HG02885 (cell line): Measurements from ENCODE around the gene EDN2.

Experiments used
- ATAC-seq: cut with Tn5 transposase; IDR thresholded peaks from one replicate; pipeline ENCODE4 v1.9.1; 2021; ENCODE audit warnings: mild to moderate bottlenecking; ENCODE audit not compliant: unreplicated experiment, poor library complexity

Gene EDN2

DNA sequence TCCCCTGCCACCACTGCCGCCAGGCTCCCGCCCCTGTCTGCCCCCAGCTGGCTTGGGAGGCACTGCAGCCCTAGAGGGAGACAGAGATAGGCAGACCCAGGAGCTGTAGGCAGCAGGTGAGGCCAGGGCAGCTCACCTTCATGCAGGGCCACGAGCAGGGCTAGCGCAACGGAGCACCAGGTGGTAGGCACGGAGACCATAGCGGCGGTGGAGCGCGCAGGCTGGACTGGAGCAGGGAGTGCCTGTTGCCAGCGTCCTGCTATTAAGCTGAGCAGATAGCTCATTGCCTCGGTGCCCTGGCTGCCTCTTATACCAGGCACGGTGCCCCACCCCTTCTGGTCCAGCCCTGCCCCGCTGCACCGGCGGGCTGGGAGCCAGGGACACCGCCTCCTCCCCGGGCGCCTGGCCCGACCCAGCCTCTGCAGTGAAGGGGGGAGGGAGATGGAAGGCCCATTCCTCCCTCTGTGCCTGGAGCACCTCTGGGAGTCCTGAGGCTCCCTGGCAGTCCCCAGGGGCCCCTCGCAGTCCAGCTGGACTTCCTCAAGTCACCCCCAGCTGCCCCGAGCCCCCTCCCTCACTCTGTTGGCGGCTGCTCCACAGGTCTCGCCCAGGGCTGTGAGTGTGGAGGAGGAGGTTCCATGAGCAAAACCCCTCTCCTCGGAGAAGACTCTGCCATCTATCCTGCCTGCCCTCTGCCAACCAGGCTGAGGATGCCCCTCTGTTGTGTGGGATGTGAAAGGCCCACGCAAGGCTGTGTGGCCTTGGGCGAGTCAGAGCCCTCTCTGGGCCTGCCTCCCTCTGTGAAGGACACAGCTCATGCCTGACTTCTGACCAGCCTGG is at the start of gene EDN2:
Gene EDN2, minus strand, starts transcription at position 282 of the 840 bp plus-strand sequence. Its CDS starts 82 bp downstream, at position 200.
- no peak for ATAC-seq

DNA sequence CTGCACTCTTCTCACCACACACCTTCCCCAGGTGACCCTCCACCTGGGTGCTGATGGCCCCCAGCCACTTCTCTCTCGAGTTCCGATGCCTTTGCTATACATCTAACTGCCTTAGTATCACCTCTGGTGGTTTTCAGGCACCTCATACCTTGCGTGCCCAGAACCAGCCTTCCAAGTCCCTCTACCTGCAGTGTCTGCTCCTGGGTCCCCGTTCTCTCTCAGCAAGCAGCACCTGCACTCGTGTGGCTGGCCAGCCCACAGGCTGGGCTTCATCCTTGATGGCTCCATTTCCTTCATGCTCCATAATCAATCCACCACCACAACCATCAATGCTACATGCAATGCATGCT is 49.2 kb upstream of the EDN2 start:
- ATAC-seq: no peak

DNA sequence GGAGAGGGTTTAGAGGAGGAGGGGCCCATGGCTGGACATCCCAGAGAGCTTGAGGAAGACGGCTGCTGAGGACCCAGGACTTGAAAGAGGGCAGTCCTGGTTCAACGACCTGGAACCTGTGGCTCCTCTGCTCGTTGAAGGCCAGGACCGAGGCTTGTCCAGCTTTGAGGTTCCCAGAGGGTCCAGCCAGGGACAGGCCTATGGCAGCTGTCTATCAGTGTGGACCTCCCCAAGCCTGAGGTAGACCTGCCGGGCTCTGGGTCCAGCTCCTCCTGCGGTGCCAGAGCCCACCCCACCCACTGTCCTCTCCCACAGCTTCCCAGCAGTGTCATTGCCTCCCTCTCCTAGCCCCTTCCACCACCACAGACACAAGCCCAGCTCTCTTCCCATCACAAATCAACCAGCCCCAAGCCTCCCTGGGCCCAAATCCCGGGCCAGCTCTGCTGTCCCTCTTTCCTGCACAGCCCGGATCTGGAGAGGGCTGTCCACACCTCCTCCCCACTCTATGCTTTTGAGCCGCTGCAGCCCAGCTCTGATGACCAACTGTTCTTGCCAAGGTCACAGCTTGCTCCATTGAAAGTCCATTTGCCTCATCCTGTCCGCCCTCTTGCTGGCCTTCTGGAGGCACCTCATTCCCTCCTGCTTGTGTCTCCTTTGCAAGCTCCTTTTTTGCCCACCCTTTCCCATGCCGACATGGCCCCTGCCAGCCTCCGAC is 48.7 kb upstream of the EDN2 start:
- no peak for ATAC-seq

DNA sequence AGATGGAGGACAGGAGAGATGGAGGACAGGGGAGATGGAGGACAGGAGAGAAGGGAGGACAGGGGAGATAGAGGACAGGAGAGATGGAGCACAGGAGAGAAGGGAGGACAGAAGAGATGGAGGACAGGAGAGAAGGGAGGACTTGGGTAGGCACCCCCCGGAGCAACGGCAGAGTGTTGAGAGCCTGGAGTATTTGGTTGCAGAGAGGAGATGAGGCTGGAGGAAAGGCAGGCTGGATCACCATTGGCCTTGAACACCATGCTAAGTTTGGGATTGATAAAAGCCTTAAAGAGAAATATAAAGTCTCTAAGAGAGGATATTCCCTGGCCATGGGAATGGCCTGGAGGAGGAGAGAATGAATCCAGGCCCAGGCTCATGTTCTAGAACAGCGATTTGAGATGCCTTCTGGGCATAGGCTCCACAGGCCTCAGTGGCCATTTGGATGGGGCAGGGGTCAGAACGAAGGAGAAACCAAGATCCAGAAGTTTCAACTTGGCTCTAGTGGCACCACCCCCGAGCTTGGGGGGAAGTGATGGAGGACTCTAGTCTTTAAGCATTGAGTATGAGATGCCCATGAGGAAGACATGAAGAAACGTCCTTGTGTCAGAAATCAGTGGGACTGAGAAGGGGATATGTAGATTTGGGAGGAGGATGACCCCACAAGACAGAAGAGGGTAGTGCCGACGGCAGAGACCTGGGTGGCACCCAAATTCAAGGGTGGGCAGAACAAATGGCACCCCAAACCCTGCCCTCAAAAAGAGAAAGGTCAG is 47.9 kb upstream of the EDN2 start:
- no peak for ATAC-seq

DNA sequence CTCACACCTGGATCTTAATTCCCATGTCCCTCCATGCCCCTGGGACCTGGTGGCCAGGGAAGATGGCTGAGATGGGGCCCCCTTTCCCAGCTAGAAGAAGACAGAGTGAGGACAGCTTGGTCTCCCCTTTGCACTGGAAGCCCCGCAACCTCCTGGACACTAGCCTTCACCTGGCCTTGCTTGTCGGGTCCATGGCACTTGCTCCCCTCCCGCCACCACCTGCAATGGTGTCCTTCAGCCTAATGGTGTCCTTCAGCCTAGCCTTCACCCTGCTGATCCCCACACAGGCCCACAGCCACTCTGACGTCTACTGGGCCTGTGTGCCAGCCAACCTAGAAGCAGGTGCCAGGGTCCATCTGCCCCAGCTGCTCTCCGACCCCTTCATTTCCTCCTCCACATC is 45.9 kb upstream of the EDN2 start:
- no peak for ATAC-seq

DNA sequence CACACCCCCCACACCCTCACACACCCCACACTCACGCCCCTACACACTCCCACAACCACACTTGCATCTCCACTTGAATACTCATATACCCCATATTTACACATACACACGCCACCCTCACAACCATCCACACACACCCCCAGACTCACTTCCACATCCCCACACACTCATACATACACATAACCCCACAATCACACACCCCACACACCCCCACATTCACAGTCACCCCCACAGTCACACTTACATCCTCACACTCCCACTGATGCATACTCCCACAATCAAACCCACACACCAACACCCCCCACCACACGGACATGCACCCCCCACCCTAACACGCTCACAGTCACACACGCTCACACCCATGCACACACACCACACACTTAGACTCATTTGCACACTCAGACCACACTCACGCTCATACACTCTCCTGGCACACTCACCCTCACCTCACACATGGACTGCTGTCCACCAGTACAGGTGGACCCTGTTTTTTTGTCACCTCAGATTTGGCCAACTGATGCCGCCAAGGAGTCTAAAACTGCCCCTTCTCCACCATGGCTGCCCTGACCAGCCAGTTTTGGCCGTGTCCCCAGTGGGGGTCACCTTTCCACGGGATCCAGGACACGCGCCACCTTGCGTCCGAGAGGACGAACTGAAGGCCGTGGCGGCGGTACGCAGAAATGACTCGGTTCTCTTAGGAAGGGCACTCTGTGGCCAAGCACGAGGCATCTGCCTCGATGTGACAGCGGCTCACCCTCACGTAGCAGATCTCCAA is 45.3 kb upstream of the EDN2 start:
- ATAC-seq: no peak

DNA sequence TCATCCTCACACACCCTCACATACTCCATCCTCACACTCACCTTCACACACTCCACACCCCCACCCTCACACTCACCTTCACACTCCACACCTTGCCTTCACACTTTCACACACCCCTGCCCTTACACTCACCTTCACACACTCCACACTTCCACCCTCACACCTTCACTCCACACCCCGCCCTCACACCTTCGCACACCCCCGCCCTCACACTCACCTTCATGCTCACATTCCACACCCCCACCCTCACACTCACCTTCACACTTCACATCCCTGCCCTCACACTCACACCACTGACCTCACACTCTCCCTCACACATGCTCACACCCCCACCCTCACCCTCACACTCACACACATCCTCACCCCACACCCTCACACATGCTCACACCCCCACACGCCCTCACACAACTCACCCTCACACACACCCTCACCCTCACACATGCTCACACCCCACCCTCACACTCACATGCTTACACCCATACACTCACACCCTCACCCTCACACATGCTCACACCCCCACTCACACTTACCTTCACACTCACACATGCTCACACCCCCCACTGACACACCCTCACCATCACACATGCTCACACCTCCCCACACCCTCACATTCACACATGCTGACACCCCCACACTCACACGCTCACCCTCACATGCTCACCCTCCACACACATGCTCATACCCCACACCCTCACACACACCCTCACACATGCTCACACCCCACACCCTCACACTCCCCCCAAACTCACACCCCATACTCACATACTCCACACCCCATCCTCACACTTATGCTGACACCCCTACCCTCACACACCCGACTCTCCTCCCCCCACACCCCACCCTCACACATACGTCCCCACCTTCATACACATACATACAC is 44.5 kb upstream of the EDN2 start:
- no peak for ATAC-seq

DNA sequence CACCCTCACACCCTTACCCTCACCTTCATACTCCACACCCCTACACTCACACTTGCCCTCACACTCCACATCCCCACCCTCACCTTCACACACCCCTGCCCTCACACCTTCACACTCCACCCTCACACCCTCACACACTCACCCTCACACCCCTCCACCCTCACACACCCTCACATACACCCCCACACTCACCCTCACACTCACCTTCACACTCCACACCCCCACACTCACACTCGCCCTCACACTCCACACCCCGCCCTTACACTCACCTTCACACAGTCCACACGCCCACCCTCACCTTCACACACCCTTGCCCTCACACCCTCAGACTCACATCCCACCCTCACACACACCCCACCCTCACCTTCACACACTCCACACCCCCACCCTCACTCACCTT is 43.6 kb upstream of the EDN2 start:
- no peak for ATAC-seq

DNA sequence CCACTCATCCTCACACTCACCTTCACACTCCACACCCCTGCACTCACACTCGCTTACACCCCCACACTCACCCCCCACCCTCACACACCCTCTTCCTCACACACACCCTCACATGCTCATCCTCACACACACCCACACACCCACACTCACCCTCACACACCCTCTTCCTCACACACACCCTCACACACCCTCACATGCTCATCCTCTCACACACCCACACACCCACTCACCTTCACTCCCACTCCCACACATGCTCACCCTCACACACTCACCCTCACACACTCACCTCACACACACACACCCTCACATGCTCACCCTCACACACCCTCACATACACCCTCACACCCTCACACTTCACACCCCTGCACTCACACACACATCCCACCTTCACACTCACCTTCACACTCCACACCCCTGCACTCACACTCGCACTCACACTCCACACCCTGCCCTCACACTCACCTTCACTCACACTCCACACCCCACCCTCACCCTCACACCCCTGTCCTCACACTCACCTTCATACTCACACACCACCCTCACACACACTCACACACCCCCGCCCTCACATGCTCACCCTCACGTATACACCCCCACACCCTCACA is 42.6 kb upstream of the EDN2 start:
- no peak for ATAC-seq

DNA sequence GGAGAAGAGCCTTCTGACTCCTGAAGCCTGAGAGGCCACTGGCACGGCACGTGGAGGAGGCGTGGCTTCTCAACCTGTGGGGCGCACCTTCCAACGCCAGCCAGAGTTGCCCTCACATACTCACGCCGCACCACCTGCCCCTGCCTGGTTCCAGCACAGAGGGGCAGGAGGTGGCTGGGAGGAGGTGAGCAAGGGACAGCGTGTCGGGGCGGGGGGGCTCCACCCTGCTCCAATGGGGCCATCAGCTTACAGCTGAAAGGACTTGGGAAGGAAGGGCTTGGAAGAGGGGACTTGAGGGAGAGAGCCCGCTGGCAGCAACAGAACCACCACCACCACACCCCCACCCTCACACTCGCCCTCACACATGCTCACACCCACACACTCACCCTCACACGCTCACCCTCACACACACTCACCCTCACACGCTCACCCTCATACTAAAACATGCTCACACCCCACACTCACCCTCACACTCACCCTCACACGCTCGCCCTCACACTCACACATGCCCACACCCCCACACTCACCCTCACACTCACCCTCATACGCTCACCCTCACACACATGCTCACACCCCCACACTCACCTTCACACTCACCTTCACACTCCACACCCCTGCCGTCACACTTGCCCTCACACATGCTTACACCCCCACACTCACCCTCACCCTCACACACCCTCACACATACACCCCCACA is 41.6 kb upstream of the EDN2 start:
- ATAC-seq: no peak

DNA sequence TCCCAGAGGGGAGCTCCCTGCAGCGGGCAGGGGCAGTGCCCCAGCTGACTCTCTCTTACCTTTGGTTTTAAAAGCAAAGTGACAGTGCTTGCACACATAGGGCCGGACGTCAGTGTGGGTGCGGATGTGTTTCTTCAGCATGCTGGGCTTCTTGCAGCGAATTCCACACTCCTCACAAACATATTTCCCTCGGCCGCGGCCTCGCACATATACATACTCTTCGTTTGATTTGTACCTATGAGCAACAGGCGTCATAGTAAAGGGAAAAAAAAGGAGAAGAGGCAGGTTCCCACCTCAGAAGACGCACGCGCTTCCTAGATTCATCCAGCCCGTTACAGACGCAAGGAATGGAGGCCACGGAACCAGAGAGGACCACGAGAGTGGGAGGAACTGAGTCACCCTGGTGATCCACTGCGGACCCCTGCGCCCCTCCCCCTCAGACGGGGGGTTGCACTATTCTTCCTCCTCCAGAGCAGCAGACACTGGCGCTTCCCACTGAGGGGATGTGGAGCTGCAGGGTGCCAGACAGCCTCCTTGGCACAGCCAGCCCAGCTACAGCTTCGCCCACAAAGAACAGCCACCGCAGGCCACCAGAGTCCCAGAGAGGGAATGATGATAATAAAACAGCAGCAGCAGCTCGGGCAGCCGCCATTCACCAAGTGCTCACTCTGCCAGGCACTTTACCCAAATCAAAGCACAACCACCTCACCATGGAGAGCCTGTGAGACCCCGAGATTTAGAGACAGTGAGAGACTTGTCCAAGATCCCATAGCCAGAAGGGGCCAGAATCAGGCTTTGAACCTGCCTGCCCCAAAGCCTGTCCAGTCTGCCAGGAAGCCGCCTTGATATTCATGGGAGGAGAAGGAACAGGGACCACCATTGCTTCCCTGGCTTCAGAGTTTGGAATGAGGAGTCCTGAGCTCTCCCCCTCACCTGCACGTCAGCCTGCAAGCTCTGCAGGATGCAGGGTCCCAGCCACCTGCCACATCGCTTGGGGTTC is 40.5 kb upstream of the EDN2 start:
- no peak for ATAC-seq

DNA sequence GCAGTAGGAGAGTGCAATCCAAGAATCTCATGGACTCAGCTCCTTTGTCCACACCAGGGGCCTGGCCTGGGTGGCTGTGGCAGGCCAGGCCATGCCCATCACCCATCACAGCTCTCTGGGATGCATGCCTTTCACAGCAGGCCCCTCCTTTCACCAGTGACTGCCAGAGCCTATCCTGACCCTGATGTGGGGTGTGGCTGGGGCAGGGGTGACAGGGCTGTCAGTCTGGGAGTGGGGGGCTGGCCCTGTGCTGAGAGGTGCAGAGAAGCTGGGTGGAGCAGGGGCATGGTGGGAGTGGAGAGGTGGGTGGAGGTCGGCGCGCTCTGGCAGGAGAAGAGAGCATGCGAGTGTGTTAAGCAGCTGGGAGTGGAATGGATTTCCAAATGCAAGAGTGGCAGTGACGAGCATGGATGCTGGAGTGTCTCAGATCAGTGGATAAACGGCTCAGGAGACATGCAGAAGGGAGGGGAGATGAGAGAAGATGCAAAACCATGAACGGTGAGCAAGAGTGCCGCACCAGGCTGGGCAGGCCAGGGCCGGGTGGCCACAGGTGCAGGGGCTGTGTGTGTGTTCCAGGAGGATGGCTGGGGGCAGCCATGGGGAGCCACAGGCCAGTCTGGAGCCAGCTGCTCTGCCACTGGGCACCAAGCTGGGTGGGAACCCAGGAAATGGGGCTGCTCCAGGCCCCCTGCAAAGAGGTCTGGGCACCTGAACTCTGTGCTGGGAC is 39.6 kb upstream of the EDN2 start:
- no peak for ATAC-seq

DNA sequence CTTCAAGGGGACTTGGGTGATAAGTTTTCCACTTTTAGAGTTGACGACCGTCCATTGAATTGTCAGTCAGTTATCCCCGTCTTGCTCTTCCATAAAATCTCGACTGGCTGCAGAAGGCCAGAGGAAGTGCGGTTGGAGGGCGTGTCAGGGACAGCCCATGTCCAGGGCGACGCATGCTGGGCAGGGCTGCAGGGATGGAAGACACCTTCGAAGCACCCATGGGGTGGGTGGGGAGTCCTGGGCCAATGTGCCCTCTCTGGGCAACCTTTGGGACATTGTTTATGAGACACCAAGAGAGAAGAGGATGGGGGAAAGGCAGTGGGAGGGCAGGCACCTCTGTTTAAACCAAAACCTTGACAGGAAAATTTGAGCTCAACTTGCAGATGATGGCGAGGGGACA is 38.6 kb upstream of the EDN2 start:
- ATAC-seq: no peak

DNA sequence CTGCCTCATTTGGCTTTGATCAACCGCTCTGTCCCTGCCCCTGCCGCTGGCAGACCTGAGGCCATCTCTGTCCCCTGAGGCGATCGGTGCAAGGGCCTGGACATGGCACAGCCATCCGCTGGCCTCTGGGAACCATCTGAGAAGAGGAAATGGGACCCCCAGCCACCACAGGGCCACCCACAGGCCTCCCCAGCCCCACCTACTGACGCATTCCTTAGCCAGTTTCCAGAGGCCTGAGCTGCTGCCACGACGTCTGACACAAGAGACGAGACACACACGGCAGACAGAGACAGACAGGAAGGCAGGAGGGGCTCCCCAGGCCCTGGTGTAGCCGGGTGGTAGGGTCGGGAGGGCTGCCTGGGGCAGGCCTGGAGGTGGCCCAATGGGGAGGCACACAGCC is 37.3 kb upstream of the EDN2 start:
- ATAC-seq: no peak

DNA sequence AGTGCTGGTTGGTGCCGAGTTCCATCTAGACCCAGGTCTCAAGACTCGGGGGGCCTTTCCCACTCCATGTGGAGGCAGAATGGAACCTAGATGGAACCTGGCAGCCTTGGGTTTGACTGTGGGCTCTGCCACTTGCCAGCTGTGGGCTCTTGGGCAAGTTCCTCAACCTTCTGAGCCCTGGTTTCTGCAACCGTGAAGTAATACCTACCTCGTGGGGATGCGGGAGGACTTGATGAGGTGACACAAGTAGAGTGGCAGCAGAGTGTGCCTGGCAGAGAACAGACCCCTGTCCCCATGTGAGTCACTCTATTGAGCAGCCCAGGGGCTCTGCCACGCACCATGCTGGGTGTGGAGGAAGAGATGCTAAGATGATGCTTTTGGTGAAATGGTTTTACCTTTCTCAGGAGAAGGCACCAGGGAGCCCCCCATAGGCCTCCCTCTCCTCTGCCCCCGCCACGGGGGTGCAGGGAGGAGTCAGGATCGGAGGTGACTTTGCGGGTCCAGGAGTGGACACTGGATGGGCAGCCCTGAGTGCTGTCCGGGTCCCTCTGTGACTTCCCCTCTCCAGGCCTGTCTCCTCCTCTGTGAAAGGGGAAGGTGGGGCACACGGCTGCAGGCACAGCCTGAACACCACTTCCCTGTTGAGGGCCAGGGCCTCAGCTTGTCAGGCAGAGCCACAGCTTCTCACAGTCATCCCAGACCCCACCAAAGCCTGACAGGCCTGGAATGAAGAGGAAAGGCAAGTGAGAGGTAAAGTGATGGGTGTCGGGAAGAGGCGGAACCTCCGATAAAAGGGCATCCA is 36.7 kb upstream of the EDN2 start:
- no peak for ATAC-seq

DNA sequence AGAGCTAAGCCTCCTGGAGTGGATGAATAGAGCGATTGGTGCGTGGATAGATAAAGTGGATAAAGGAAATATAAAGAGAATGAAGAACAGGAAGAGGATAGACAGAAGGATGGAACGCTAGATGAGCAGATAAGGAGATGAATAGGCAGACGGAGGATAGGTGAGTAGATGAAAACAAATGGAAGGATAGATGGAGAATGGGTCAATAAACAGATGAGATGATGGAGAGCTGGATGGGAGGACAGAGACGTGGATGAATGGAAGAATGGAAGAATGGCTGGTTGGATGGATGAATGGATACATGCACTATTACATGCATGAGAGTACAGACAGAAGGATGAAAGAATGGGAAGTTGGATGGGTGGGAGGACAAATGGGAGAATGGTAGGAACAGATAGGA is 35.2 kb upstream of the EDN2 start:
- ATAC-seq: no peak
